ENCODE measurements around the gene DLG2.

GRCh38 chr11:83954780-83955179 lies 1672.4 kb downstream of the DLG2 start:
- TF ChIP-seq CTCF (IDR thresholded peaks at IDR 0.05; ENCODE audit: low read depth, low read length, poor library complexity, severe bottlenecking) (no peak), EZH2phosphoT487 (IDR thresholded peaks at IDR 0.05; ENCODE audit: borderline replicate concordance, low read length) (no peak)

Measured in DOHH2 (cell line).